Common myeloid progenitor, CD34-positive (primary cell): ENCODE measurements around the gene SCRT2.

Source experiments
- CTCF ChIA-PET: fragments of 350-600 bp; sonication (Branson Sonifier 250); formaldehyde crosslinking; loops from one replicate; lab custom pipeline; 2021; ENCODE audit warnings: antibody characterized with exemption; lab: Charles Lee
- POLR2A ChIA-PET: fragments of 350-600 bp; sonication (Branson Sonifier 250); formaldehyde crosslinking; loops from one replicate; lab custom pipeline; 2021; ENCODE audit warnings: antibody characterized with exemption; lab: Charles Lee
- DNase-seq, 3 donors: peaks; one replicate each; pipeline versions ENCODE4 v3.0.0 to v3.0.0-alpha.2; 2013
- H3K27ac ChIP-seq, 2 experiments: 1 replicate in 1 of 2; 2 replicates in 1 of 2; pipeline ENCODE4 v1.7.0; 2013; ENCODE audit warnings: inconsistent platforms in 2 of 2, low read length in 2 of 2, mild to moderate bottlenecking in 2 of 2, low read depth in 1 of 2, moderate library complexity in 1 of 2; ENCODE audit not compliant: severe bottlenecking in 2 of 2, insufficient read depth in 1 of 2, poor library complexity in 1 of 2
- H3K27me3 ChIP-seq, 5 experiments: replicated peaks in 2 of 5; 1 replicate in 3 of 5; 2 replicates in 2 of 5; pipeline versions ENCODE4 v1.6.1 to v1.7.0; 2013; ENCODE audit warnings: low read length in 4 of 5, mild to moderate bottlenecking in 2 of 5, moderate library complexity in 2 of 5, inconsistent platforms in 1 of 5; ENCODE audit not compliant: insufficient read depth in 5 of 5, control insufficient read depth in 4 of 5
- H3K36me3 ChIP-seq, 4 experiments: 1 replicate in 2 of 4; 2 replicates in 2 of 4; pipeline versions ENCODE4 v1.6.1 to v1.7.0; 2013; ENCODE audit warnings: low read length in 3 of 4, control low read depth in 1 of 4, mild to moderate bottlenecking in 1 of 4; ENCODE audit not compliant: control insufficient read depth in 4 of 4, insufficient read depth in 4 of 4
- H3K4me1 ChIP-seq, 4 experiments: 1 replicate in 3 of 4; 2 replicates in 1 of 4; pipeline versions ENCODE4 v1.6.1 to v1.7.1; 2013; ENCODE audit warnings: low read length in 3 of 4, mild to moderate bottlenecking in 3 of 4, control low read depth in 1 of 4, inconsistent platforms in 1 of 4, moderate library complexity in 1 of 4; ENCODE audit not compliant: control insufficient read depth in 4 of 4, insufficient read depth in 4 of 4; ENCODE audit errors: control extremely low read depth in 1 of 4
- H3K4me3 ChIP-seq, 7 experiments: 1 replicate in 4 of 7; 2 replicates in 3 of 7; pipeline versions ENCODE4 v1.5.1 to v1.7.0; 2013; ENCODE audit warnings: mild to moderate bottlenecking in 7 of 7, low read length in 6 of 7, moderate library complexity in 6 of 7, inconsistent platforms in 2 of 7, low read depth in 2 of 7, control low read depth in 1 of 7; ENCODE audit not compliant: insufficient read depth in 4 of 7, control insufficient read depth in 1 of 7; ENCODE audit errors: extremely low read depth in 1 of 7
- H3K9me3 ChIP-seq, 5 experiments: 1 replicate in 4 of 5; 2 replicates in 1 of 5; pipeline versions ENCODE4 v1.6.1 to v1.7.1; 2013; ENCODE audit warnings: low read length in 4 of 5, mild to moderate bottlenecking in 2 of 5, inconsistent platforms in 1 of 5, low read depth in 1 of 5, moderate library complexity in 1 of 5; ENCODE audit not compliant: control insufficient read depth in 4 of 5, insufficient read depth in 2 of 5; ENCODE audit errors: control extremely low read depth in 1 of 5
- WGBS: methylation state at CpG from one replicate; pipeline ENCODE4 v1.1.5; 2013; ENCODE audit not compliant: insufficient coverage; 5-methylcytosine and 5-hydroxymethylcytosine counted together

Gene SCRT2

GRCh38 chr20:621125-621756 is 54.4 kb downstream of the SCRT2 start:
- WGBS = 71% methylated on average over 4 of the region's 5 CpGs
- Histone ChIP-seq H3K4me1 (peaks cover 1 to 30% (median 15%) of the 10 kb centered on the region in 4 experiments), H3K4me3 (no peak overlapping the region), H3K27ac (no peak overlapping the region), H3K9me3 (peaks cover 0 to 11% (median 3%) of the 10 kb centered on the region in 5 experiments), H3K27me3 (no peaks in the 10 kb centered on the region), H3K36me3 (no peaks in the 10 kb centered on the region)
- no peak for DNase-seq
- CTCF ChIA-PET = interaction anchor here (0.7 to 4.6 kb wide), 5 partner anchors 9 to 59 kb away, joined by 3 to 17 read pairs (median 5); no protein-coding TSS in a partner anchor
- POLR2A ChIA-PET = no interaction called here

DNA sequence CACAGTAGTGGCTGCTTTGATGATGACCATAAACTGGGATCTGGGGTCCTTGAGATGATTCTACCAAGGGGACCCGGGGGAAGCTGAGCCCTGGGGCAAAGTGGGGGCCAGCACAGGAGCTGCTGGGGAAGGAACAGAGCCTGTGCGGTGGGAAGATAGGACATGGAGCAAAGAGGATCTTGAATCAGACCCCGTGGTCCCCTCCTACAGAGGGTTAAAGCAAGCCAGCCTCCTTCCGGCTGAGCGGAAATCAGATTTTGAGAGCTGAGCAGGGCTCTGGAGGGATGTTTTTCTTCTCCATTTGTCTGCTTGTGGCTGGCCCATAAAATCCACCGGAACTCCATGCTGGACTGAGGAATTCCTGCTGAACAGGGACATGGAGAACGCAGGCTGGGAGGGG is 55.4 kb downstream of the SCRT2 start:
- Histone ChIP-seq H3K27ac (no peak overlapping the region), H3K4me3 (no peak overlapping the region), H3K9me3 (peaks cover 0 to 8% (median 3%) of the 10 kb centered on the region in 5 experiments), H3K4me1 (peaks cover 1 to 30% (median 15%) of the 10 kb centered on the region in 4 experiments), H3K36me3 (no peaks in the 10 kb centered on the region), H3K27me3 (no peaks in the 10 kb centered on the region)
- DNase-seq = no peak
- ChIA-PET CTCF (interaction anchor here (1.0 to 1.8 kb wide), 3 partner anchors 13 to 25 kb away, joined by 3 to 4 read pairs (median 3); no protein-coding TSS in a partner anchor), POLR2A (no interaction called here)
- 17% methylated on average over 6 of the region's 7 CpGs for WGBS

DNA sequence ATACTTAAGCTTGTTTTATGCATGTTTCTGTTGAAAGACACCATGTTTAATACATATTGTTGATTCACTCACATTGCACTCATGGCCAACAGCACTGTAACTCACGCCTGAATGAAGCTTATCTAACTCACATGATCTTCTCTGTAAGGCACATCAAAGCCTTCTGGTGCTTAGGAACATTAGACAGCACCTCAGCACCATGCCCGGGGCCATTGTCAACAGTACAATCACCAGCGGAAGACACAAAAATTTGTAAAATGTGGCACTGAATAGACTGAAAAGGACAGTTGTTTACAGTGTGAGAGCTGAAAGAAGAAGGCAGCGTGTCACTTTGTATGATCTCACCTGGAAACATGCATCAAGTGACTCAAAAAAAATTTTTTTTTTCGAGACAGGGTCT is 56.6 kb downstream of the SCRT2 start:
- Histone ChIP-seq H3K27me3 (no peaks in the 10 kb centered on the region), H3K4me1 (peaks cover 1 to 30% (median 12%) of the 10 kb centered on the region in 4 experiments), H3K27ac (no peak overlapping the region), H3K9me3 (peaks cover 0 to 6% (median 3%) of the 10 kb centered on the region in 5 experiments), H3K4me3 (no peak overlapping the region), H3K36me3 (no peaks in the 10 kb centered on the region)
- no peak for DNase-seq
- CTCF ChIA-PET = interaction anchor here (1.6 to 2.3 kb wide), 4 partner anchors 12 to 27 kb away, joined by 3 to 11 read pairs (median 5); no protein-coding TSS in a partner anchor
- WGBS = 98% methylated on average over 5 of the region's 5 CpGs
- POLR2A ChIA-PET = no interaction called here

- Histone ChIP-seq H3K27ac (no peak overlapping the region), H3K4me1 (peaks cover 1 to 23% (median 8%) of the 10 kb centered on the region in 4 experiments), H3K9me3 (peaks cover 0 to 6% (median 3%) of the 10 kb centered on the region in 5 experiments), H3K27me3 (no peaks in the 10 kb centered on the region), H3K36me3 (no peaks in the 10 kb centered on the region), H3K4me3 (no peak overlapping the region)
- ChIA-PET CTCF (interaction anchor here (0.9 to 2.3 kb wide), 8 partner anchors 7 to 57 kb away, joined by 3 to 11 read pairs (median 4); no protein-coding TSS in a partner anchor), POLR2A (no interaction called here)
- no peak for DNase-seq
- 83% methylated on average over 3 of the region's 4 CpGs for WGBS
Observed at GRCh38 chr20:617934-618690, 57.5 kb downstream of the SCRT2 start.

- CTCF ChIA-PET = no interaction called here
- DNase-seq = no peak
- 100% methylated on average over 1 of the region's 4 CpGs for whole genome bisulfite sequencing
- peaks cover 0 to 6% (median 3%) of the 10 kb centered on the region in 5 experiments for H3K9me3 ChIP-seq
- H3K4me1 ChIP-seq = peaks cover 3 to 29% (median 26%) of the 10 kb centered on the region in 4 experiments
- no peak overlapping the region for H3K27ac ChIP-seq
- H3K36me3 ChIP-seq = no peaks in the 10 kb centered on the region
- no peak overlapping the region for H3K4me3 ChIP-seq
- H3K27me3 ChIP-seq = no peaks in the 10 kb centered on the region
- POLR2A ChIA-PET = no interaction called here
Observed at GRCh38 chr20:615514-615913, 60.1 kb downstream of the SCRT2 start.

GRCh38 chr20:611843-612185 is 63.8 kb downstream of the SCRT2 start:
- POLR2A ChIA-PET = interaction anchor here (0.6 to 1.7 kb wide), 3 partner anchors 25 to 34 kb away, joined by 3 to 6 read pairs (median 3); no protein-coding TSS in a partner anchor
- Histone ChIP-seq H3K27me3 (peaks cover 0 to 9% (median 2%) of the 10 kb centered on the region in 5 experiments), H3K4me3 (peak overlapping the region; percentile 22 to 67 (median 47)), H3K9me3 (no peaks in the 10 kb centered on the region), H3K27ac (peak overlapping the region in 1 of 2 experiments; percentile 67), H3K4me1 (peaks cover 3 to 44% (median 40%) of the 10 kb centered on the region in 4 experiments), H3K36me3 (no peaks in the 10 kb centered on the region)
- 10% methylated on average over 4 of the region's 8 CpGs for WGBS
- DNase-seq = peak; percentile 36 to 72 (median 63)
- CTCF ChIA-PET = interaction anchor here (1.0 to 2.4 kb wide), 9 partner anchors 9 to 128 kb away, joined by 3 to 17 read pairs (median 5); no protein-coding TSS in a partner anchor
